ENCODE data around the gene DARS1. TPM values are rescaled to one million over a fixed set of nuclear protein-coding genes. Genes with fewer than 3 reads are reported as not detected.

Gene DARS1
- 113 TPM for total RNA-seq (ENCODE audit: insufficient read depth, low replicate concordance)

- DNase-seq (ENCODE audit: low spot score): peak; percentile 98
Measured at GRCh38 chr2:135985018-135985825, at the start of gene DARS1. Gene DARS1 (minus strand): TSS chr2:135985626. CDS start chr2:135985468, 158 bp downstream.

DNA sequence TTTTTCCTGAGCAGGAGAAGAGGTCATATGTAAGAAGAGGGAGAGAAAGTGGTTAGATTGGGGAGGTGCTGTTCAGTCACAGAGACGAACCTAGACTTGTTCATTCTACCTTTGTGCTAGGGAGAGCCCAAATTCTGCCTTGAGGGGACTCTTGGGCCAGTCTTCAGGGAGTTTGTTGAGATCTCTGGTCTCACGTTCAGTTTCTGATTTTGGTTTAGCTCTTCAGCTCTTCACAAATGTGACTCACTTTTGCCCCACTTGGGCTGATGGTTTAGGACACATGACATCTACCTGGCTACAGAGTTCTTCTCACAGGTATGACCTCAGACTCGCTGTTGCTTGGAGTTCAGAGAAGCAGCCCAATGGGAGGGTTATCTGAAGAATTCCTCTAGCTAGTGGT, 49.2 kb upstream of the DARS1 start:
- DNase-seq (ENCODE audit: low spot score): no peak

GRCh38 chr2:136032817-136033535, 47.5 kb upstream of the DARS1 start:
- DNase-seq (ENCODE audit: low spot score): no peak

- DNase-seq (ENCODE audit: low spot score): peak; percentile 25
Measured at GRCh38 chr2:136032192-136032591, 46.8 kb upstream of the DARS1 start.

- DNase-seq (ENCODE audit: low spot score): no peak
Measured at GRCh38 chr2:136031711-136032110, 46.3 kb upstream of the DARS1 start.

DNA sequence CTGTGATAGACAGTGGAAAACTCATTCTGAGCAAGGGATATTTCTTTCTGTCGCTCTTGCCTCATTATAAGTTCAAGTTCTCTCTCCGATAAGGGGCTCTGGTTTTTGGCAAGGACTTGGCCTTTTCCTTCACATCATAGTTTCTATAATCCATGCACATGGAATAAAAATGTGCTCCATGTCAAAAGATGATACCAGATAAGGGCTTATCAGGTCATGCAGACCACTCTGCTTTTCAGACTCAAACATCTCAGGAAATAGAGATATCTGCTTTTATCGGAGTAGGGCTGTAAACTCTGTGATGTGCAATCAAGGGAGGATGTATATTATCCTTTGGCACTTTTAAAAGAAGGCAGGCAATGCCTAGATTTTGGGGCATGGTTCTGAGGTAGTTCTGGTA, 45.0 kb upstream of the DARS1 start:
- peak; percentile 76 for DNase-seq (ENCODE audit: low spot score)

- no peak for DNase-seq (ENCODE audit: low spot score)
Measured at GRCh38 chr2:136029149-136029548, 43.7 kb upstream of the DARS1 start.

DNA sequence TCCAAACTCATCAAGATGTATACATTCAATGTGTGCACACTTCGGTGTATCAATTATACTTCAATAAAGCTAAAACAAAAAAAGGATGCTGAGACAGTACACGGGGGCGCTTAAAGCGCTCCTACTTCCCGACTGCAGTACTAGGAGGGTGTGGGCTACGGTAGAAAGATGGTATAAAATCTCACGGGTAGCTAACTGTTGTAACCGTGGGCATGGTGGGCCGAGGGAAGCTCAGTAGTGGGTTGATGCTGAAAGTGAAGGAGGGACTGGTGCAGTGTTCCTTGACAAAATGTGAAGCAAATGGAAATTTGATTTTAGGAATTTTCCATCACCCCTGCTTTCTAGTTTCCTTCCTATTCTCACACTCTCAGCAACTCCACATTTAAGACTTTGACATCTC, 42.6 kb upstream of the DARS1 start:
- no peak for DNase-seq (ENCODE audit: low spot score)

GRCh38 chr2:136027112-136027511, 41.7 kb upstream of the DARS1 start:
- DNase-seq (ENCODE audit: low spot score): no peak

DNA sequence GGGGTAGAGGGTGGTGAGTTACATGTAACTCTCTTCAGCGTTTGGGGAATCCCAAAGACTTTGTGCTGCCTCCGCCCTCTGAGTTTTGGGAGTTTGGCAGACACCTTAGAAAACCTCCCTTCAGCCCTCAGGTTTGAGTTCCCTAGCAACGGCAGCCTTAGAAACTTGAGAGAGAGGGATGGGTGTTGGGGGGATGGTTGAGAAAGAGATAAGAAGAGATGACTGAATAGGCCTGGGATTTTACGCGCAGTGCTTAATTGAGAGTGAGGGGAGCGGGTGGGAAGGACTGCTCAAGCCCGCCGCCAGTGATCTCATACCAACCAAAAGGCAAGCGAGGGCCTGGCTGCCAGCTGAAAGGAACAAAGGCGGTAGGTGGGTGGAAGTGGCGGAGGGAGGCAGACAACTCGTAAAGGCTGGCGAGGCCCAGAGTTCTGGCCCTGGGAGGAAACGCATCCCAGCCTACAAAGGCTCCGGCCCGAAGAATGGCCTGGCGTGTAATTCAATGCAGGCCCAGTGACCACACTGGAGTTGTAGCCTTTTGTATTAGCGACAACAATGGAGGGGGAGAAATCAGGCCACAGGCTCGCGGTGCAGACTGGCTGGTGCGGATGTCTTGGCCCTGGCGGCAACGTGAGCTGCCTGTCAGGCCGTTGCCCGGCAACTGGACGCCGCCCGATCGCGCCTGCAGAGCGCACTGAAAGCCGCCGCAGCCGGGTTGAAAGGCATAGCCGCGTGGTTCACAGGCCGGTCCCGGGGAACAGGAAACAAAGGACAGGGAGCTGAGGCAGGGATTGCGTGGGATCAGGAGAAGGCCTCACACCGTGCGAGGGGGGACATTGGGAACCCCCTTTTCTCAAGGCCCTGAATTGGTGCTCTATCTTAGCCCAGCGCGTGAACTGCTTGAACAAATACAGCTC, 39.9 kb upstream of the DARS1 start:
- peak; percentile 85 for DNase-seq (ENCODE audit: low spot score)

- DNase-seq (ENCODE audit: low spot score): no peak
Measured at GRCh38 chr2:136024616-136025015, 39.2 kb upstream of the DARS1 start.

DNA sequence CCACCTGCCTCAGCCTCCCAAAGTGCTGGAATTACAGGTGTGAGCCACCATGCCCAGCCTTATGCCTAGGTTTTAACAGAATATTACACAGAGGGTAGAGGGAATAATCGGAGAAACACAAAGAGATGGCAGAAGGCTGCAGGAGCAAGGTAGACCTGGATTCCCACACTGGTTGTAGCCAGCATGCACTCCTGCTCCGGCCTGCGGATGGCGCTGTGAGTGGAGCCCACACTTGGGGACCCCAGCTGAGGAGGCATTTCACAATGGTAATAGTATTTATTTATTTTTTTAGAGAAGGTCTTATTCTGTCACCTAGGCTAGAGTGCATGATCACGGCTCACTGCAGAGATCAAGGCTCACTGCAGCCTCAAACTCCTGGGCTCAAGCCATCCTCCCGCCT, 38.8 kb upstream of the DARS1 start:
- DNase-seq (ENCODE audit: low spot score): no peak

DNA sequence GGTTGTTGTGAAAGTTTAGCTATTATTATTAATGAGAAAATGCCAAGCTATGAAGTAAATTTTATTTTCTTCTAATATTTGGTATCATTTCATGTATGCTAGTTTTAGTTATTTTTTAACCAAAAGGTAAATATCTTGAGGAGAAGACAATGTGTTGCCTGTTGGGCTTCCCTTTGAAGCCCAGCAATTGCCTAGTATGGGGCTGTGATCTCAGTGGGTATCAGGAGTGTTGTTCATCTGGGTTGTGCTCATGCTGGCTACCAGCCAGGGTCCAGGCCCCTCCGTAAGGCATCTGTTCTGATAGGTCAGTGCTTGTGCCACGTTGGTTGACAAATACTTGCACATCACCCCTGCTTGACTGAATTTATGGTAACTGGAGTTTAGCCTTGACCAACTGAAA, 38.0 kb upstream of the DARS1 start:
- DNase-seq (ENCODE audit: low spot score): no peak

DNA sequence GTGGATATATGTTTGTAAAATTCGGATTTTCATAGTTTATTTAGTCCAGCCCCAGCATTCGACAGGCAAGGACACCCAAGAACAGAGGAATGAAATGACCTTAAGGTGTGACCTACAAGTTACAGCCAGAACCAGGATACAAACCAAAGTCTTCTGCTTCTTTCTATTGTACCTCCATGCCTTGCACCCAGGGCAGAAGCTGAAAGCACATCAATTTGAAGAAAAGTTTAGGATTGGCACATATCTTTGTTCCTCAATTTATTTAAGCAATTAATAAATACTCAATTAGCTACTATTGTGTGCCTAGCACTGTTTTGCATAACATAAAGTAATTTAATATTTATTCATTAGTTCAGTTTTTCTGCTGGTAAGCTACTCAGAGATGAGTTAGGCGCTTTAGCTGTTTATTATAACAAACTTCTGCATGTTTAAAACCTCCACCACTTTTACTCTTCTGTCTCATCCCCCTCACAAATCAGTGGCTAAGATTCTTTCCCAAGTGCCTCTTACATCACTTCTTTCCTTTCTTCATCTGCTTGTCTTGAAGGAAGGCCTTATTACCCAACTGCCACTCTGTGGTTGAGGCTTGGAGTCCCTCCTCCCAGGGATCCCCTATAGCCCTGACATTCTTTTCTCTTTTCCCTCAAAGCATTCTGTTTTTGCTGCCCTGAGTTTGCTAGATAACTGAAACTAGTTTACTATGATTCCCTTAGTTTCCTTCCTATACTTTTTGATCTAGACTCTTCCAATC, 37.1 kb upstream of the DARS1 start:
- no peak for DNase-seq (ENCODE audit: low spot score)

DNA sequence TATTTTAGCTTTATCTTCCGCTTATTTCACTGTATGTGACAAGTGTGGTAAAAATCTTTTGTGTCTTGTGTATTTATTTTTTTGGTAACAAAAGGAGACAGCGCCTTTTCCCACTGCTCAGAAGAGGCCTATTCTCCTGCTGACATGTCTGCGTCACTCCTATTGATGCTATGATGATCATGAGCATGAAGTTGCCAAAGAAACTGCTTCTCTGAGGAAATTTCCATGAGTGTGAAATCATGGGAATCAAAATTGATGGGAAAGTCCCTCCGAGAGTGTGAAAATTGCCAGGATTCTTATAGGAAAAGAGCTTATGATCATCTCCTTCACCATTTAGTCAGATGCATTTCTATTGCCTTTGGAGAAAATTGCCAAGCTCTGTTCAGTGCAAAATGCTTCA, 36.5 kb upstream of the DARS1 start:
- DNase-seq (ENCODE audit: low spot score): no peak

DNA sequence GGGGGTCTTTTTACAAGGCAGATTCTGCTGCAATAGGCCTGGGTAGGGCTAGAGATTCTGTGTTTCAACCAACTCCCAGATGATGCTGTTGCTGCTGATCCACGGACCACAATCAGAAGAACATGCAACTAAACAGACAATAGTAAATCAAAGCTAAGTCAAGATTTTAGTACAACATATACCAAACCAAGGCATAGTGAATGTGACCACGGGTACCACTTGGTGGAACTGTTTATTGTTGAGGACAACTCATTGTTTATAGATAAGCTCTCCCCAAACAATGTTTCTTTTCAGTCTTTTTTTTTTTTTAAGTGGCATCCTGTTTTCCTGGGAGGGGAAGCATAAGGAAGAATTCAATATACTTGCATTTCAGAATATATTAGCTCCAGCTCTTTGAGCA, 36.0 kb upstream of the DARS1 start:
- no peak for DNase-seq (ENCODE audit: low spot score)

DNA sequence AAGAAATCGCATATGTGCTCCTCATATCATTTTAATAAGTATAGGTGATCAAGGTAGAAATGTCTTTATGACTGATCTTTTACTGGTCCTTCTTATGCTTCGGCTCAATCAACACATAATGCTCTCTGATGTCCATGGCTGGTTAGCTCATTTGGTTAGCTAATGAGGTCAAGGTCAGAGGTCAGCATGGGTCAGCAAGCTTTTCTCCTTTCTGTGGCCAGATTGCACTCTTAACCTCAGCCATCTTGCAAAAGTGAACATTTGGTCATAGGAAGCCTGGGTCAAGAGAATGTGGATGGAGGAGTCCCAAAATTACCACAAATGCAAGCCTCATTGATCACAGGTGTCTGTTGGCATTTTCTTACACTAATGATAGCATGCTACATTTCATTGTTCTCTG, 35.4 kb upstream of the DARS1 start:
- DNase-seq (ENCODE audit: low spot score): no peak

DNA sequence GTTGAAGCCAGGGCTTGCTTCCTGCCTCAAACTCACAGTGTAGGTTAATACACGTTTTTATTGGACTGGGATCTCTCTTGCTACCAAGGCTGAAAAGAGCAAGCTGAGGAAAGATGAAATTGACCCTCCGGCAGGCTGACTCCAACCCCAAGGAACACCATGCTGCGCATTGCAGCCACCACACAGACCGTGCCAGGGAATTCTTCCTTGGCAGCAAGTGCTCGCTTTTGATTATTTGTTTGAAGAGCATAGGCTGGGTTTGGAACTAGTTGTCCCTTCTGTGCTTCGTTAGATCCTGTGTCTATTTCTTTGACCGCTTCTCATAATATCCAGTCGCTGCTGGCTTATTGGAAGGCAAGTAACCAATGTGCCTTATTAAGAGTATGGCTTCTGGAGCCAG, 34.4 kb upstream of the DARS1 start:
- no peak for DNase-seq (ENCODE audit: low spot score)

DNA sequence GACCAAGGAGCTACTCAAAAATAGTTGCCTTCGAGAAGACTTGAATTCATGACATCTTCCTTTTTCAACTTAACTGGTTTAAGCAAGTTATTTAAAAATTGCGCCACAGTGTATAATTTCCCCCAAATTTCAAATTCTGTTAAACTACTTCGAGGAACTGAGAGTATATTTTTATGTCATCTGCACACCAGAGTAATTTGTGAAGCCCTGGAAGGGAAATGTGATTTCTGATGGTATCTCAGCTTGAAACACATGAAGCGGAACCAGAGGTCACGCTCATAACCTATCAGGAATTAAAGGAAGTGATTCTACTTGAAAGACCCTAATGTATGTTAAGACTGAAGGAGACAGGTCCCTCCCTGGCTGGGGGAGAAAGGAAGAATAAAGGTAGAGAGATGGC, 33.9 kb upstream of the DARS1 start:
- no peak for DNase-seq (ENCODE audit: low spot score)

GRCh38 chr2:136017786-136018185, 32.4 kb upstream of the DARS1 start:
- DNase-seq (ENCODE audit: low spot score): no peak

- no peak for DNase-seq (ENCODE audit: low spot score)
Measured at GRCh38 chr2:136016836-136017235, 31.4 kb upstream of the DARS1 start.

Data from umbilical cord (tissue), 2 donors.